AG09309 (cell line): Measurements from ENCODE around the gene KCTD8.

ENCODE experiments used
- DNase-seq: peaks from one replicate; pipeline ENCODE4 v3.0.0-alpha.2; 2010; ENCODE audit warnings: low read depth
- H3K4me3 ChIP-seq: 2 replicates; pipeline ENCODE4 v1.5.1; 2011; ENCODE audit warnings: mild to moderate bottlenecking, low read depth, low read length, moderate library complexity; ENCODE audit not compliant: control insufficient read depth
- TF ChIP-seq, protein P1 (sequence below): IDR thresholded peaks from 2 replicates; pipeline ENCODE4 v1.5.1; 2011; ENCODE audit warnings: mild to moderate bottlenecking, low read depth, low read length, inconsistent platforms; ENCODE audit not compliant: insufficient read depth, control insufficient read depth; ENCODE audit errors: missing control alignments

The KCTD8 gene

DNA sequence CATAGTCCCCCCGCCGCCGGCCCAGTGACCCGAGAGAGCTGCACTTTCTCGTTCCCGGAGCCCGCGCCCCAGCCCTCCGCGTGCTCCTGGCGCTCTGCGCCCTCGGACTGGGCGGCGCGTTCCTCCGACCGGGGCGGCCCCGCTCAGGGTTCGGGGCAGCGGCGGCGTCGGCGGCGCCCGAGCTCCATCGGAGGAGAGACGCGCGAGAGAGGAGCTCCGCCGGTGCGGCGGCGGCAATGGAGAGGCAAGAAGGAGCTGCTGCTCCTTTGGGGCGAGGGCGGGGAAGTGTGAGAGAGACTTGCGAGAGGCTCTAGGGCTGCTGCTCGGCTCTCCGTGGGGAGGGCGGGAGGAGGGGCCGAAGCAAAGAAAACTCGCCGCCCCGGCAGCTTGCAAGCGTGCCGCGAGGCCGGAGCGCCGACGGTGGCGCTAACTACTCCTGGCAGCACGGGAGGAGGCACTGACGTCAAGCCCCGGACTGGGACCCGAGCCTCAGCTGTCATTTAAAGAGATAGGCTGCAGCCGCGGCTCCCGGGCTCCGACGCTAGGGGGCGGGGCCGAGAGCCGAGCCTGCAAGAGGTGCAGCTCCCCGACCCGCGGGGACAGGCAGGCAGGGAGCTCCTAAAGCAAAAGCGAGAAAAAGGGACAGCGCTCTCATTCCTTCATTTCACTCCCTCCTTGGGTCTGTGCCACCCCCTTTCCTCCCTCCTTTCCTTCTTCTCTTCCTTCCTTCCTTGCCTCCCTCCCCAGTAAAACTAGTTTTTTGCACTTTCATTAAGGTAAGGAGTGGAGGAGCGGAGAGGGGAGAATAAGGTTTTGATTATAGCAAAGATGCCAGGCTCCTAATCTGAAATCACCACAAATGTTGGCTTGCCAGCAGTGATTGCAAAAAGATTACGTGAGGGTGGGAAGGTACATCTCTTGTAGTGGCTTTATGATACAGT, at the start of gene KCTD8:
TSS of gene KCTD8 (minus strand) at position 289 of the 941 bp plus-strand sequence.
- peak within 1 kb of the TSS; percentile 40 for H3K4me3 ChIP-seq
- peak; percentile 4 for DNase-seq
- TF ChIP-seq, protein P1, sequence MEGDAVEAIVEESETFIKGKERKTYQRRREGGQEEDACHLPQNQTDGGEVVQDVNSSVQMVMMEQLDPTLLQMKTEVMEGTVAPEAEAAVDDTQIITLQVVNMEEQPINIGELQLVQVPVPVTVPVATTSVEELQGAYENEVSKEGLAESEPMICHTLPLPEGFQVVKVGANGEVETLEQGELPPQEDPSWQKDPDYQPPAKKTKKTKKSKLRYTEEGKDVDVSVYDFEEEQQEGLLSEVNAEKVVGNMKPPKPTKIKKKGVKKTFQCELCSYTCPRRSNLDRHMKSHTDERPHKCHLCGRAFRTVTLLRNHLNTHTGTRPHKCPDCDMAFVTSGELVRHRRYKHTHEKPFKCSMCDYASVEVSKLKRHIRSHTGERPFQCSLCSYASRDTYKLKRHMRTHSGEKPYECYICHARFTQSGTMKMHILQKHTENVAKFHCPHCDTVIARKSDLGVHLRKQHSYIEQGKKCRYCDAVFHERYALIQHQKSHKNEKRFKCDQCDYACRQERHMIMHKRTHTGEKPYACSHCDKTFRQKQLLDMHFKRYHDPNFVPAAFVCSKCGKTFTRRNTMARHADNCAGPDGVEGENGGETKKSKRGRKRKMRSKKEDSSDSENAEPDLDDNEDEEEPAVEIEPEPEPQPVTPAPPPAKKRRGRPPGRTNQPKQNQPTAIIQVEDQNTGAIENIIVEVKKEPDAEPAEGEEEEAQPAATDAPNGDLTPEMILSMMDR, result peak; percentile 70

DNA sequence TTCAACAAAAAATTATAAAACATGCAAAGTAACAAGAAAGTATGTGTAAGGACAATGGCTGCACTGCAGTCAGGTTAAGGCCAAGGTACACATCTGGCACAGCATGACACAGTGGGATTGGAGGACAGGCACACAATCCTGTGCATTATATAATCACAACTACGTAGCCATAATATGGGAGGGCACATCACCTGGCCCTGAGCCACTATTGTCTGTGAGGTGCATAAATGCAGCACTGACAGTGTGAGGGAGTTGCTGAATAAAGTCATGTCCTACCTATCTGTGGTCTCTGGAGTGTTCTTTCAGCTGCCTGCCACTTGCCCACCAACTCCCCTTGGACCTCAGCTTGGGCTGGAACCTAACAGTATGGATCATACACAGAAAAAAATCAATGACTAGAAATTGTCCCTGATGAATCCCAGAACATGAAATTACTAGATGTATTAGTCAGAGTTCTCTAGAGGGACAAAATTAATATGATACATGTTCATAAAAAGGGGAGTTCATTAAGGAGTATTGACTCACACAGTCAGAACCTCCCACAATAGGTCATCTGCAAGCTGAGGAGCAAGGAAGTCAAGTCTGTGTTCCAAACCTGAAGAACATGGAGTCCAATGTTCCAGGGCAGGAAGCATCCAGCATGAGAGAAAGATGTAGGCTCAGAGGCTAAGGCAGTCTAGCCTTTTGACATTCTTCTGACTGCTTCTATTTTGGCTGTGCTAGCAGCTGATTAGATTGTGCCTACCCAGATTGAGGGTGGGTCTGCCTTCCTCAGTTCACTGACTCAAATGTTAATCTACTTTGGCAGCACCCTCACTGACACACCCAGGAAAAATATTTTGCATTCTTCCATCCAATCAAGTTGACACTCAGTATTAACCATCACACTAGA, 46.4 kb upstream of the KCTD8 start:
- TF ChIP-seq, protein P1, result no peak
- DNase-seq, result no peak
- no peak overlapping the region for H3K4me3 ChIP-seq

DNA sequence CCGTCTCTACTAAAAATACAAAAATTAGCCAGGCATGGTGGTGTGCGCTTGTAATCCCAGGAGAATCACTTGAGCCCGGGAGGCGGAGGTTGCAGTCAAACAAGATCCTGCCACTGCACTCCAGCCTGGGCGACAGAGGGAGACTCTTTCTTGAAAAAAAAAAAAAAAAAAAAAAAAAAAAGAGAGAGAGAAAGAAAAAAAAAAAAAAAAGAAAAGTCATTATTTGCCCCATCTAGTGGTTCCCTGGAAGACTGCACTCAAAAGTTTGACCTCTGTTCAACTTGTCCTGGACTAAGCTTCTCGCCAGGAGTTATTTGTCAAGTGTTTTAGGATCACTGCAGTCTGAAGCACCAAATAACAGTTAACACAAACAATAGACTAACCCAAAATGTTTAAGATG, 45.3 kb upstream of the KCTD8 start:
- TF ChIP-seq, protein P1, result peak; percentile 28
- H3K4me3 ChIP-seq, result no peak overlapping the region
- DNase-seq, result no peak

DNA sequence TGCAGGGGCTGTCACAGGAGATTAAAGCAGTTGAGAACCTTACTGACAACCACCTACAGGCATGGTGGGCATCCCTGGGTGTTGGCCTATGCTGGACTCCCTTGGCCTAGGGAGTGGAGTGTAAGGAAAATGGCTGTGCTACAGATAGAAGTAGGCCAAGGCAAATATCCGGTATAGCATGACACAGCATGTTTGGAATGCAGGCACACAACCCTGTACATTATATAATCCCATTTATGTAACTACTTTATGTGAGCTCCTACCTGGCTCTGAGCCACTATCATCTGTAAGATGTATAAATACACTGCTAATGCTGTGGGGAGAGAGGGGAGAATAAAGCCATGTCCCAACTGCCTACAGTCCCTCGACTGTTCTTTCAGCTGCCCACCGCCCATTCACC, 38.7 kb upstream of the KCTD8 start:
- TF ChIP-seq, protein P1, result no peak
- no peak for DNase-seq
- no peak overlapping the region for H3K4me3 ChIP-seq

DNA sequence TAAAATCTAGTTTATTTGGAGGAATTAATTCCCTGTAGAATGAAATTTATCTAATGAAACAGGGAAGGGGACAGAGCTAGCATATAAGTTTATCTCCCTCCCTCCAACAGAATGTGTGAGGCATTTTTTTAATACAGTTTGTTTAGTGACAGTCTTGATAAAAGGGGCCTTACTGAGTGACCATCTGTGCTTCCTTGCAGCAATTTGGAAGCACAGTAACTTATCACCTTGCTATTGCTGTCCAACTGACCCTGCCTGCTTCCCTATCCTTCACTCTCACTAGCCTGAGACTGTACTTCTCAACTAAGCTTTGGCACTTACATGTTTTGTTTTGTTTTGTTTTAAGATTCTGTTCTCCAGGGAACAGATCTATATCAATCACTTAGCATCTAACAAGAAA, 31.1 kb upstream of the KCTD8 start:
- DNase-seq, result no peak
- TF ChIP-seq, protein P1, result no peak
- no peak overlapping the region for H3K4me3 ChIP-seq

DNA sequence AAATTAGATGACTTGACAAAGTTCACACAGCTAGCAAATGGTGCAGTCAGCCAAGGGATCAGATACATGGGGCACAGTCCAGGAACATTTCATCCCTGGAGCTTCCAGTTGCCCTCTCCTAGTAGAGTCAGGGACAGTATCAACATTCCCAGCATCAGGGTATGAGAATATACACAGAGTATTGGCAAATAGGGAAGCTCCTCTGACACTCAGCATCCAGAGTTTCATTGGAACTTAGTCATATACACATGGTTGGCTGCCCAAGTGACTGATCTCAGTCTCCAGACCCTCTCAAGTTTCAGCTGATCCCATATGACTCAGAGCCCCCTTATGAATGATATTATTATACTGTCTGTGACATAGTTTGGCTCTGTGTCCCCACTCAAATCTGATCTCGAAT, 13.7 kb upstream of the KCTD8 start:
- DNase-seq, result no peak
- TF ChIP-seq, protein P1, result no peak
- H3K4me3 ChIP-seq, result no peak overlapping the region
